H7 (cell line): ENCODE results near the gene LMX1B. TPM values are rescaled to one million over a fixed set of nuclear protein-coding genes. Genes with fewer than 3 reads are reported as not detected.
"Not testable (repeated sequence)": the region's sequence is repeated elsewhere in the genome, so short reads cannot be mapped to it uniquely, and the experiment has no call there.

ENCODE experiments used
- DNase-seq: peaks from one replicate; pipeline ENCODE4 v3.0.0; 2012
- H3K27me3 ChIP-seq: 2 replicates; pipeline ENCODE4 v1.6.0; 2011; ENCODE audit warnings: mild to moderate bottlenecking, low read length; ENCODE audit not compliant: control insufficient read depth, insufficient read depth
- H3K36me3 ChIP-seq: replicated peaks from 2 replicates; pipeline ENCODE4 v1.5.1; 2011; ENCODE audit warnings: low read length; ENCODE audit not compliant: control insufficient read depth, insufficient read depth
- H3K4me3 ChIP-seq: 2 replicates; pipeline ENCODE4 v1.5.1; 2011; ENCODE audit warnings: low read depth, mild to moderate bottlenecking, control low read depth, low read length, moderate library complexity; ENCODE audit not compliant: insufficient read depth
- total RNA-seq: library from RNA; depleted of rRNA; stranded (reverse); fragments of >200 nt; shearing (Covaris generic); gene quantifications from 2 replicates; pipeline ENCODE4 v1.2.3, GENCODE V29; 2014; rRNA removed

Gene LMX1B
- total RNA-seq, 1 experiment from 2014 or later: 16.7 TPM

- H3K4me3 ChIP-seq, DNase-seq, H3K36me3 ChIP-seq: not testable (repeated sequence)
- H3K27me3 ChIP-seq: peaks cover 13% of the 10 kb centered on the region
These were observed 114.5 kb downstream of the LMX1B start for GRCh38 chr9:126728210-126728609.

- not testable (repeated sequence) for DNase-seq, H3K27me3 ChIP-seq, H3K4me3 ChIP-seq, H3K36me3 ChIP-seq
These were observed 116.9 kb downstream of the LMX1B start for GRCh38 chr9:126730592-126730991.

- no peak overlapping the region for H3K4me3 ChIP-seq
- H3K27me3 ChIP-seq: no peaks in the 10 kb centered on the region
- DNase-seq: no peak
- no peaks in the 10 kb centered on the region for H3K36me3 ChIP-seq
These were observed 119.3 kb downstream of the LMX1B start for GRCh38 chr9:126733005-126733404.

- H3K4me3 ChIP-seq: no peak overlapping the region
- DNase-seq: no peak
- no peaks in the 10 kb centered on the region for H3K27me3 ChIP-seq
- H3K36me3 ChIP-seq: no peaks in the 10 kb centered on the region
These were observed 121.1 kb downstream of the LMX1B start for GRCh38 chr9:126734877-126735276.

GRCh38 chr9:126735482-126735881 is 121.8 kb downstream of the LMX1B start:
- H3K27me3 ChIP-seq: no peaks in the 10 kb centered on the region
- H3K4me3 ChIP-seq: no peak overlapping the region
- no peaks in the 10 kb centered on the region for H3K36me3 ChIP-seq
- DNase-seq: no peak

GRCh38 chr9:126738553-126738952 is 124.8 kb downstream of the LMX1B start:
- H3K27me3 ChIP-seq: no peaks in the 10 kb centered on the region
- no peaks in the 10 kb centered on the region for H3K36me3 ChIP-seq
- H3K4me3 ChIP-seq: no peak overlapping the region
- DNase-seq: no peak

GRCh38 chr9:126743041-126743440 is 129.3 kb downstream of the LMX1B start:
- Histone ChIP-seq H3K36me3 (no peaks in the 10 kb centered on the region), H3K27me3 (no peaks in the 10 kb centered on the region), H3K4me3 (no peak overlapping the region)
- no peak for DNase-seq

- H3K4me3 ChIP-seq: no peak overlapping the region
- H3K27me3 ChIP-seq: no peaks in the 10 kb centered on the region; the same call in 1 of the 2 replicates
- no peaks in the 10 kb centered on the region for H3K36me3 ChIP-seq
- DNase-seq: no peak
These were observed 132.1 kb downstream of the LMX1B start for GRCh38 chr9:126745574-126746411.

Other genes with a start within 250 kb of the LMX1B start
- 7.2 and 7.6 TPM in 2 replicates for gene ZBTB43, start 191.1 kb downstream of the LMX1B start, total RNA-seq
- gene ZBTB34, start 246.7 kb downstream of the LMX1B start, total RNA-seq: 11.2 and 14.1 TPM in 2 replicates